ENCODE measurements around the gene CHEK2. TPM values are rescaled to one million over a fixed set of nuclear protein-coding genes. Genes with fewer than 3 reads are reported as not detected.
"Not testable (repeated sequence)": the region's sequence is repeated elsewhere in the genome, so short reads cannot be mapped to it uniquely, and the experiment has no call there.

Gene CHEK2
- total and polyA plus RNA-seq, 10 donors, result 8.1 to 21.2 (median 12.2) TPM

DNA sequence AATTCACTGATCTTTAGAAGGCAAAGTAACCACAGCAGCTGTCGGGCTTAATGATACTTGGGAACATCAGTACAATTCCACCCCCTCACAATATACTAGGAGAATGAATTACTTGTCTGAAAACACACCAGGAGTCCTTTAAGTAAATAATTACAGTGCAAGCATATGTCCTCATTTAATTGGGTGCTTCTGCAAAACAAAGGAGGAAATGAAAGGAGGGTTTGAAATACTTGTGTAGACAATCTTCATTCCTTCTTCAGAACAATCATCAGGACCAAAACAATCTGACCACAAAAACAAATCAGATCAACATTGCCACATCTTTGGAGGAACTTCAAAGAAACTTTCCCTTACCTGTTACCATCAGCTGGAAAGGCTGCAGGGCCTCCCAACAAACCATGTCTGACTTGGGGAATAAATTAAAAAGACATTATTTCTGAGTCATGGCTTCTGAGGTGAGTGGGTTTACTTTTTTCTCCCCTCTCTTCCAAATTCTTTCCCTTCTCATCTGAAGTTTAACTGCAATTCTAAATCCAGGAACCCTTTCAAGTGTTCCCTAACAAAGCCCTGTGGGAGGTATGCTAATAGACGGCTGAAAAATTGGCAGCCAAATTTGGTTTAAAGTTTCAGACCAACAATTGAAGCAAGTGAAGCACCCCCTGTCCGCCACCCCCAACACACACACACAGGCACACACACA, 18.4 kb upstream of the CHEK2 start:
- Histone ChIP-seq H3K4me3 (peak overlapping the region in 2 of 8 donors; percentile 13 to 43), H3K36me3 (peaks cover 0 to 12% (median 2%) of the 10 kb centered on the region in 6 donors), H3K9me3 (no peaks in the 10 kb centered on the region), H3K27ac (peak overlapping the region in 6 of 8 donors; percentile 7 to 68 (median 53)), H3K4me1 (peaks cover 0 to 20% (median 12%) of the 10 kb centered on the region in 6 donors), H3K27me3 (replicated peaks in 1 of 7) (no peaks in the 10 kb centered on the region)
- peak; percentile 14 for DNase-seq
- intact Hi-C loops (cut with DNase I; ENCODE audit: low total_unique reads), result no loop called here
- TF ChIP-seq POLR2AphosphoS5 (IDR thresholded peaks at IDR 0.05) (no peak), CTCF (IDR thresholded peaks at IDR 0.05 in 8 of 11, conservative IDR thresholded peaks at IDR 0.05 in 3 of 11) (no peak), POLR2A (IDR thresholded peaks at IDR 0.05) (no peak)
- 67 to 79% (median 73%) methylated on average over 3 of the region's 3 CpGs for WGBS, 5 donors

DNA sequence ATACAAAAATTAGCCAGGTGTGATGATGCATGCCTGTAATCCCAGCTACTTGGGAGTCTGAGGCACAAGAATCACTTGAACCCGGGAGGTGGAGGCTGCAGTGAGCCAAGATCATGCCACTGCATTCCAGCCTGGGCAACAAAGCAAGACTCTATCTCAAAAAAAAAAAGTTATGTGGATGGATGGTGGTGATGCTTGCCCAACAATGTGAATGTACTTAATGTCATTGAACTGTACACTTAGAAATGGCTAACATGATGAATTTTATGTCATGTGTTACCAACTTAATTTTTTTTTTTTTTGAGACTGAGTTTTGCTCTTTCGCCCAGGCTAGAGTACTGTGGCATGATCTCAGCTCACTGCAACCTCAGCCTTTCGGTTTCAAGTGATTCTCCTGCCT, 12.9 kb upstream of the CHEK2 start:
- H3K9me3 ChIP-seq; H3K27me3 ChIP-seq (replicated peaks in 1 of 7); H3K4me1 ChIP-seq; intact Hi-C loops (cut with DNase I; ENCODE audit: low total_unique reads); DNase-seq; H3K4me3 ChIP-seq; H3K27ac ChIP-seq: not testable (repeated sequence)
- WGBS, 5 donors, result 96 to 98% (median 97%) methylated on average over 3 of the region's 3 CpGs
- H3K36me3 ChIP-seq, result peaks cover 0 to 52% (median 8%) of the 10 kb centered on the region in 6 donors

- H3K36me3 ChIP-seq, result peaks cover 3 to 81% (median 41%) of the 10 kb centered on the region in 6 donors
- peaks cover 0 to 20% (median 8%) of the 10 kb centered on the region in 6 donors for H3K4me1 ChIP-seq
- no peak overlapping the region for H3K4me3 ChIP-seq
- H3K27ac ChIP-seq, result no peak overlapping the region
- WGBS, 5 donors, result 91 to 93% (median 91%) methylated on average over 6 of the region's 6 CpGs
- no peaks in the 10 kb centered on the region for H3K9me3 ChIP-seq
- no peak for TF ChIP-seq CTCF (IDR thresholded peaks at IDR 0.05 in 8 of 11, conservative IDR thresholded peaks at IDR 0.05 in 3 of 11)
- no peak for TF ChIP-seq POLR2A (IDR thresholded peaks at IDR 0.05)
- no peak for TF ChIP-seq POLR2AphosphoS5 (IDR thresholded peaks at IDR 0.05)
- DNase-seq, result no peak
- H3K27me3 ChIP-seq (replicated peaks in 1 of 7), result no peaks in the 10 kb centered on the region
- intact Hi-C loops (cut with DNase I; ENCODE audit: low total_unique reads), result no loop called here
These were observed 8.9 kb upstream of the CHEK2 start for GRCh38 chr22:28750471-28750881.

GRCh38 chr22:28743852-28744251, 2.2 kb upstream of the CHEK2 start:
- intact Hi-C loops (cut with DNase I; ENCODE audit: low total_unique reads), result no loop called here
- no peak for TF ChIP-seq CTCF (IDR thresholded peaks at IDR 0.05 in 8 of 11, conservative IDR thresholded peaks at IDR 0.05 in 3 of 11)
- TF ChIP-seq POLR2A (IDR thresholded peaks at IDR 0.05), result no peak
- TF ChIP-seq POLR2AphosphoS5 (IDR thresholded peaks at IDR 0.05), result no peak
- Histone ChIP-seq H3K4me1 (peaks cover 6 to 50% (median 26%) of the 10 kb centered on the region in 6 donors), H3K36me3 (peaks cover 3 to 56% (median 46%) of the 10 kb centered on the region in 6 donors), H3K9me3 (no peaks in the 10 kb centered on the region), H3K27me3 (replicated peaks in 1 of 7) (no peaks in the 10 kb centered on the region), H3K4me3 (no peak overlapping the region), H3K27ac (peak overlapping the region in 1 of 8 donors; percentile 99)
- WGBS, 5 donors, result 94 to 98% (median 96%) methylated on average over 3 of the region's 3 CpGs
- DNase-seq, result peak; percentile 7

All from spleen (tissue), 11 donors.